HEK293 (cell line): ENCODE data around the gene MRPS10.

Experiments used
- CTCF ChIA-PET: fragments of 350-600 bp; formaldehyde crosslinking; extraction: SDS; loops from one replicate; lab custom pipeline; 2021; ENCODE audit warnings: antibody characterized with exemption; lab: Yijun Ruan, JAX
- POLR2A ChIA-PET: fragments of 300-600 bp; formaldehyde crosslinking; extraction: SDS; loops from one replicate; lab custom pipeline; 2020; ENCODE audit warnings: antibody characterized with exemption, inconsistent platforms; lab: Yijun Ruan, JAX
- H3K27ac ChIP-seq: fragments of 200-500 bp; sonication (Bioruptor generic); 2 replicates; pipeline ENCODE4 v1.5.1; 2014; ENCODE audit warnings: low read depth, low read length, control low read depth, inconsistent platforms; ENCODE audit errors: extremely low read depth
- H3K36me3 ChIP-seq, 2 experiments: fragments of 200-500 bp in 1 of 2; sonication (Bioruptor generic) in 1 of 2; 1 replicate in 1 of 2; 2 replicates in 1 of 2; pipeline ENCODE4 v1.5.1; 2014 to 2017; ENCODE audit warnings: inconsistent platforms in 2 of 2, low read length in 2 of 2; ENCODE audit not compliant: control insufficient read depth in 2 of 2, insufficient read depth in 1 of 2
- H3K4me1 ChIP-seq: fragments of 200-500 bp; sonication (Bioruptor generic); 2 replicates; pipeline ENCODE4 v1.5.1; 2014; ENCODE audit warnings: mild to moderate bottlenecking, low read length, inconsistent platforms; ENCODE audit not compliant: control insufficient read depth, insufficient read depth
- H3K4me3 ChIP-seq: 2 replicates; pipeline ENCODE4 v1.5.1; 2011; ENCODE audit warnings: low read depth, mild to moderate bottlenecking, control low read depth, low read length, moderate library complexity
- H3K9me3 ChIP-seq: fragments of 200-500 bp; sonication (Bioruptor generic); 2 replicates; pipeline ENCODE4 v1.5.1; 2014; ENCODE audit warnings: low read depth, low read length, inconsistent platforms; ENCODE audit not compliant: control insufficient read depth, insufficient read depth
- GFI1B ChIP-seq: fragments of 450-650 bp; formaldehyde crosslinking; IDR thresholded peaks from 2 replicates; pipeline ENCODE4 v1.5.1; 2016; ENCODE audit warnings: missing biosample characterization, missing genetic modification characterization
- GLI2 ChIP-seq: fragments of 450-650 bp; formaldehyde crosslinking; IDR thresholded peaks from 2 replicates; pipeline ENCODE4; 2017; ENCODE audit warnings: missing biosample characterization, missing genetic modification characterization, low read depth, borderline replicate concordance
- PRDM1 ChIP-seq: fragments of 450-650 bp; formaldehyde crosslinking; IDR thresholded peaks from 2 replicates; pipeline ENCODE4; 2016; ENCODE audit warnings: missing biosample characterization, missing genetic modification characterization
- PRDM10 ChIP-seq: fragments of 450-650 bp; formaldehyde crosslinking; IDR thresholded peaks from 2 replicates; pipeline ENCODE4 v1.5.1; 2016; ENCODE audit warnings: missing biosample characterization, missing genetic modification characterization
- PRDM2 ChIP-seq: fragments of 450-650 bp; formaldehyde crosslinking; IDR thresholded peaks from 2 replicates; pipeline ENCODE4 v1.5.1; 2016; ENCODE audit warnings: missing biosample characterization, missing genetic modification characterization, borderline replicate concordance
- REPIN1 ChIP-seq: fragments of 450-650 bp; formaldehyde crosslinking; IDR thresholded peaks from 2 replicates; pipeline ENCODE4 v1.5.1; 2017; ENCODE audit warnings: missing biosample characterization, missing genetic modification characterization, low read depth
- ZBTB11 ChIP-seq: fragments of 450-650 bp; formaldehyde crosslinking; conservative IDR thresholded peaks from 2 replicates; pipeline ENCODE4 v1.5.1; 2016; ENCODE audit warnings: low read depth, missing biosample characterization, missing genetic modification characterization
- ZBTB21 ChIP-seq: fragments of 450-650 bp; formaldehyde crosslinking; IDR thresholded peaks from 2 replicates; pipeline ENCODE4 v1.5.1; 2017; ENCODE audit warnings: missing biosample characterization, missing genetic modification characterization
- ZBTB7A ChIP-seq: fragments of 450-650 bp; formaldehyde crosslinking; IDR thresholded peaks from 2 replicates; pipeline ENCODE4 v1.5.1; 2016; ENCODE audit warnings: low read depth, missing biosample characterization, missing genetic modification characterization
- ZFP3 ChIP-seq: fragments of 450-650 bp; formaldehyde crosslinking; IDR thresholded peaks from 2 replicates; pipeline ENCODE4 v1.5.1; 2016; ENCODE audit warnings: low read depth, missing biosample characterization, missing genetic modification characterization
- ZNF23 ChIP-seq: fragments of 450-650 bp; formaldehyde crosslinking; IDR thresholded peaks from 2 replicates; pipeline ENCODE4 v1.5.1; 2016; ENCODE audit warnings: missing biosample characterization, missing genetic modification characterization, borderline replicate concordance
- ZNF24 ChIP-seq: fragments of 450-650 bp; formaldehyde crosslinking; IDR thresholded peaks from 2 replicates; pipeline ENCODE4 v1.5.1; 2016; ENCODE audit warnings: missing biosample characterization, missing genetic modification characterization
- ZNF366 ChIP-seq: fragments of 450-650 bp; formaldehyde crosslinking; conservative IDR thresholded peaks from 2 replicates; pipeline ENCODE4 v1.5.1; 2016; ENCODE audit warnings: missing biosample characterization, missing genetic modification characterization
- ZNF426 ChIP-seq: fragments of 450-650 bp; formaldehyde crosslinking; IDR thresholded peaks from 2 replicates; pipeline ENCODE4 v1.5.1; 2017; ENCODE audit warnings: missing biosample characterization, missing genetic modification characterization, mild to moderate bottlenecking, inconsistent platforms, moderate library complexity
- ZNF473 ChIP-seq: fragments of 450-650 bp; formaldehyde crosslinking; IDR thresholded peaks from 2 replicates; pipeline ENCODE4 v1.5.1; 2017; ENCODE audit warnings: missing biosample characterization, missing genetic modification characterization
- ZNF510 ChIP-seq: fragments of 450-650 bp; formaldehyde crosslinking; IDR thresholded peaks from 2 replicates; pipeline ENCODE4 v1.5.1; 2018; ENCODE audit warnings: mild to moderate bottlenecking, missing genetic modification characterization, missing biosample characterization; ENCODE audit not compliant: insufficient replicate concordance
- ZNF571 ChIP-seq: fragments of 450-650 bp; formaldehyde crosslinking; IDR thresholded peaks from 2 replicates; pipeline ENCODE4 v1.5.0; 2017; ENCODE audit warnings: missing biosample characterization, missing genetic modification characterization
- ZNF600 ChIP-seq: fragments of 450-650 bp; formaldehyde crosslinking; IDR thresholded peaks from 2 replicates; pipeline ENCODE4 v1.5.1; 2016; ENCODE audit warnings: missing biosample characterization, missing genetic modification characterization
- ZNF664 ChIP-seq: fragments of 450-650 bp; formaldehyde crosslinking; IDR thresholded peaks from 2 replicates; pipeline ENCODE4 v1.5.1; 2016; ENCODE audit warnings: missing biosample characterization, missing genetic modification characterization
- ZNF701 ChIP-seq: fragments of 450-650 bp; formaldehyde crosslinking; IDR thresholded peaks from 2 replicates; pipeline ENCODE4 v1.5.1; 2016; ENCODE audit warnings: missing biosample characterization, missing genetic modification characterization
- ZNF747 ChIP-seq: fragments of 450-650 bp; formaldehyde crosslinking; IDR thresholded peaks from 2 replicates; pipeline ENCODE4 v1.5.1; 2016; ENCODE audit warnings: missing biosample characterization, missing genetic modification characterization
- ZSCAN16 ChIP-seq: fragments of 450-650 bp; formaldehyde crosslinking; IDR thresholded peaks from 2 replicates; pipeline ENCODE4 v1.5.1; 2016; ENCODE audit warnings: missing biosample characterization, missing genetic modification characterization

Gene MRPS10

GRCh38 chr6:42177514-42178364, 39.9 kb downstream of the MRPS10 start:
- Histone ChIP-seq H3K4me1 (no peaks in the 10 kb centered on the region), H3K27ac (no peak overlapping the region), H3K9me3 (no peaks in the 10 kb centered on the region), H3K36me3 (no peaks in the 10 kb centered on the region), H3K4me3 (no peak overlapping the region)
- CTCF ChIA-PET: interaction anchor here (0.6 to 1.8 kb wide), 8 partner anchors 37 to 1828 kb away, joined by 3 to 8 read pairs (median 4); partner anchors contain the start of genes BYSL and MED20
- POLR2A ChIA-PET: no interaction called here
- no peak for TF ChIP-seq ZNF571 (tag by site-specific recombination)
- TF ChIP-seq ZNF426 (tag by site-specific recombination): no peak
- no peak for TF ChIP-seq PRDM10 (tag by site-specific recombination)
- no peak for TF ChIP-seq PRDM1 (tag by site-specific recombination)
- TF ChIP-seq ZSCAN16 (tag by site-specific recombination): no peak
- TF ChIP-seq ZNF600: no peak
- no peak for TF ChIP-seq ZBTB21 (tag by site-specific recombination)
- TF ChIP-seq ZNF473 (tag by site-specific recombination): no peak
- TF ChIP-seq PRDM2: no peak
- no peak for TF ChIP-seq ZNF664
- TF ChIP-seq ZNF23 (tag by site-specific recombination): no peak

GRCh38 chr6:42176981-42177380, 40.7 kb downstream of the MRPS10 start:
- no peaks in the 10 kb centered on the region for H3K9me3 ChIP-seq
- POLR2A ChIA-PET: no interaction called here
- H3K27ac ChIP-seq: no peak overlapping the region
- no peak overlapping the region for H3K4me3 ChIP-seq
- H3K4me1 ChIP-seq: no peaks in the 10 kb centered on the region
- CTCF ChIA-PET: interaction anchor here (0.6 to 2.0 kb wide), 5 partner anchors 10 to 82 kb away, joined by 3 to 8 read pairs (median 5); no protein-coding TSS in a partner anchor
- no peaks in the 10 kb centered on the region for H3K36me3 ChIP-seq
- TF ChIP-seq ZNF426 (tag by site-specific recombination): no peak
- TF ChIP-seq ZBTB7A (tag by site-specific recombination): no peak
- no peak for TF ChIP-seq ZNF24 (tag by site-specific recombination)
- no peak for TF ChIP-seq ZNF510 (tag by site-specific recombination)
- TF ChIP-seq ZNF366 (tag by site-specific recombination): no peak
- no peak for TF ChIP-seq REPIN1 (tag by site-specific recombination)
- no peak for TF ChIP-seq GLI2 (tag by site-specific recombination)
- TF ChIP-seq ZBTB11 (tag by site-specific recombination): no peak
- no peak for TF ChIP-seq GFI1B (tag by site-specific recombination)
- no peak for TF ChIP-seq ZFP3
- TF ChIP-seq ZNF701 (tag by site-specific recombination): no peak
- TF ChIP-seq ZNF747 (tag by site-specific recombination): no peak
